ENCODE data around the gene ELFN1.

Gene ELFN1

GRCh38 chr7:1724118-1724910, 54.2 kb downstream of the ELFN1 start:
- no peak for TF ChIP-seq CTCF (conservative IDR thresholded peaks at IDR 0.05)
- no peak overlapping the region for H3K27ac ChIP-seq

GRCh38 chr7:1725199-1725690, 55.2 kb downstream of the ELFN1 start:
- no peak overlapping the region for H3K27ac ChIP-seq
- TF ChIP-seq CTCF (conservative IDR thresholded peaks at IDR 0.05): no peak

GRCh38 chr7:1725766-1726630, 55.9 kb downstream of the ELFN1 start:
- H3K27ac ChIP-seq: no peak overlapping the region
- no peak for TF ChIP-seq CTCF (conservative IDR thresholded peaks at IDR 0.05)

GRCh38 chr7:1727079-1727478, 57.0 kb downstream of the ELFN1 start:
- TF ChIP-seq CTCF (conservative IDR thresholded peaks at IDR 0.05): no peak
- H3K27ac ChIP-seq: no peak overlapping the region

- no peak overlapping the region for H3K27ac ChIP-seq
- TF ChIP-seq CTCF (conservative IDR thresholded peaks at IDR 0.05): no peak
Measured at GRCh38 chr7:1727812-1728570, 57.9 kb downstream of the ELFN1 start.

- no peak overlapping the region for H3K27ac ChIP-seq
- no peak for TF ChIP-seq CTCF (conservative IDR thresholded peaks at IDR 0.05)
Measured at GRCh38 chr7:1729183-1729582, 59.1 kb downstream of the ELFN1 start.

GRCh38 chr7:1729773-1730172, 59.7 kb downstream of the ELFN1 start:
- H3K27ac ChIP-seq: no peak overlapping the region
- no peak for TF ChIP-seq CTCF (conservative IDR thresholded peaks at IDR 0.05)
